Adrenal gland (tissue), 12 donors: ENCODE measurements around the gene PRSS56. TPM values are rescaled to one million over a fixed set of nuclear protein-coding genes. Genes with fewer than 3 reads are reported as not detected.

Experiments used
- DNase-seq, 7 donors: peaks; one replicate each; pipeline ENCODE4 v3.0.0-alpha.2; 2019 to 2020
- H3K27ac ChIP-seq, 5 donors: fragments of 200-600 bp; sonication (generic) in 4 of 5; 1 replicate in 3 of 5; 2 replicates in 2 of 5; pipeline versions ENCODE4 v1.5.1 to v1.8.0; 2016 to 2020; ENCODE audit warnings: mild to moderate bottlenecking in 1 of 5
- H3K27me3 ChIP-seq: fragments of 200-600 bp; 2 replicates; pipeline ENCODE4 v1.8.0; 2021
- H3K36me3 ChIP-seq, 2 donors: fragments of 200-600 bp; replicated peaks in 1 of 2; 1 replicate in 1 of 2; 2 replicates in 1 of 2; pipeline versions ENCODE4 v1.5.1 to v1.8.0; 2018 to 2022
- H3K4me1 ChIP-seq, 2 donors: fragments of 200-600 bp; replicated peaks in 1 of 2; 1 replicate in 1 of 2; 2 replicates in 1 of 2; pipeline versions ENCODE4 v1.5.1 to v1.8.0; 2018 to 2021
- H3K4me3 ChIP-seq, 4 donors: fragments of 200-600 bp; sonication (generic) in 3 of 4; one replicate each; pipeline ENCODE4 v1.5.1; 2016 to 2018
- H3K9me3 ChIP-seq, 3 donors: fragments of 200-600 bp; sonication (generic) in 1 of 3; replicated peaks in 1 of 3; 1 replicate in 2 of 3; 2 replicates in 1 of 3; pipeline versions ENCODE4 v1.5.1 to v1.8.0; 2016 to 2021
- CTCF ChIP-seq, 6 experiments: fragments of 450-650 bp in 4 of 6; fragments of 200-600 bp in 2 of 6; sonication (generic) in 1 of 6; IDR thresholded peaks; 1 replicate in 5 of 6; 2 replicates in 1 of 6; pipeline versions ENCODE4 v1.5.1 to v1.8.0; 2016 to 2021; ENCODE audit warnings: antibody characterized with exemption in 6 of 6, mild to moderate bottlenecking in 2 of 6, moderate library complexity in 1 of 6
- POLR2A ChIP-seq, 2 donors: fragments of 450-650 bp; IDR thresholded peaks; one replicate each; pipeline ENCODE4 v1.6.1; 2017; ENCODE audit warnings: antibody characterized with exemption in 2 of 2, mild to moderate bottlenecking in 2 of 2, moderate library complexity in 1 of 2
- WGBS, 4 donors: extraction: QIAGEN DNeasy Blood & Tissue Kit in 2 of 4; methylation state at CpG; one replicate each; pipeline versions ENCODE4 v1.1.5 to v1.1.7; 2013 to 2017; 5-methylcytosine and 5-hydroxymethylcytosine counted together
- intact Hi-C, 2 donors: fragments of 100-400 bp; cut with DNase I; formaldehyde crosslinking; loops; one replicate each; pipeline versions ENCODE4 v1.14.1 to v1.15.0; 2022 to 2023
- polyA plus RNA-seq, 3 donors: library from polyadenylated mRNA; stranded (reverse); fragments of 200-250 nt in 2 of 3; fragments of 350-450 nt in 1 of 3; fragmentation: Illumina TruSeq in 1 of 3; extraction: RNeasy Lipid Tissue Mini Kit (QIAGEN cat#74804) in 1 of 3; gene quantifications; one replicate each; pipeline ENCODE4 v1.2.3, GENCODE V29; 2013 to 2014
- total RNA-seq, 9 donors: library from RNA; depleted of rRNA in 4 of 9; stranded (reverse); fragments of >200 nt in 4 of 9; fragments of 120-200 nt in 1 of 9; fragmentation: NEBNext Ultra II Directional in 1 of 9; extraction: Animal tissue kit (Norgen Biotek cat#: 25700) in 1 of 9; gene quantifications; one replicate each; pipeline versions ENCODE4 v1.1.0 to v1.2.4, GENCODE V29; 2013 to 2023
- donor health status: healthy with polysubstance abuse.
- donor health status: Bipolar disorder and iron deficiency.
- donor health status: DM: yes; HTN: yes; CAD: no.
- donor health status: DM: no; HTN: no; CAD: no.
- donor health status: DM: no; HTN: no; CAD: no.
- donor health status: DM: yes; HTN: yes; CAD: no.

Gene PRSS56
- total and polyA plus RNA-seq, 12 donors: 0.06 to 0.28 (median 0.07) TPM; not detected in 9

- Histone ChIP-seq H3K4me3 (no peak overlapping the region), H3K4me1 (peaks cover 5 to 9% of the 10 kb centered on the region in 2 donors), H3K27me3 (no peaks in the 10 kb centered on the region), H3K27ac (no peak overlapping the region), H3K36me3 (no peaks in the 10 kb centered on the region), H3K9me3 (no peaks in the 10 kb centered on the region)
- intact Hi-C loops: no loop called here
- 38 to 78% (median 66%) methylated on average over 2 to 20 of the region's 20 CpGs for WGBS, 4 donors
- TF ChIP-seq CTCF (IDR thresholded peaks at IDR 0.05) (no peak), POLR2A (IDR thresholded peaks at IDR 0.05) (no peak)
- no peak for DNase-seq
Observed at GRCh38 chr2:232496501-232497270, 23.5 kb upstream of the PRSS56 start.

- H3K27me3 ChIP-seq: no peaks in the 10 kb centered on the region
- TF ChIP-seq CTCF (IDR thresholded peaks at IDR 0.05) (no peak), POLR2A (IDR thresholded peaks at IDR 0.05) (no peak)
- H3K9me3 ChIP-seq: no peaks in the 10 kb centered on the region
- H3K27ac ChIP-seq: no peak overlapping the region
- WGBS, 4 donors: 65 to 85% (median 77%) methylated on average over 13 of the region's 13 CpGs
- DNase-seq: no peak
- H3K4me1 ChIP-seq: peaks cover 12 to 16% of the 10 kb centered on the region in 2 donors
- no peak overlapping the region for H3K4me3 ChIP-seq
- intact Hi-C loops: no loop called here
- no peaks in the 10 kb centered on the region for H3K36me3 ChIP-seq
Observed at GRCh38 chr2:232497348-232497747, 22.8 kb upstream of the PRSS56 start.

GRCh38 chr2:232498452-232498851, 21.7 kb upstream of the PRSS56 start:
- intact Hi-C loops: no loop called here
- no peak for DNase-seq
- H3K36me3 ChIP-seq: no peaks in the 10 kb centered on the region
- peaks cover 16 to 25% of the 10 kb centered on the region in 2 donors for H3K4me1 ChIP-seq
- H3K4me3 ChIP-seq: no peak overlapping the region
- no peaks in the 10 kb centered on the region for H3K9me3 ChIP-seq
- 92 to 100% (median 94%) methylated on average over 3 of the region's 3 CpGs for WGBS, 4 donors
- TF ChIP-seq POLR2A (IDR thresholded peaks at IDR 0.05) (no peak), CTCF (IDR thresholded peaks at IDR 0.05) (no peak)
- H3K27ac ChIP-seq: no peak overlapping the region
- H3K27me3 ChIP-seq: no peaks in the 10 kb centered on the region

GRCh38 chr2:232501331-232501771, 18.8 kb upstream of the PRSS56 start:
- Histone ChIP-seq H3K4me3 (no peak overlapping the region), H3K4me1 (peaks cover 16 to 27% of the 10 kb centered on the region in 2 donors), H3K9me3 (no peaks in the 10 kb centered on the region), H3K36me3 (no peaks in the 10 kb centered on the region), H3K27me3 (no peaks in the 10 kb centered on the region), H3K27ac (peak overlapping the region; percentile 71 to 89 (median 79))
- 43 to 59% (median 51%) methylated on average over 9 of the region's 9 CpGs for WGBS, 4 donors
- DNase-seq: peak; percentile 44 to 73 (median 66)
- intact Hi-C loops: no loop called here
- no peak for TF ChIP-seq POLR2A (IDR thresholded peaks at IDR 0.05)
- TF ChIP-seq CTCF (IDR thresholded peaks at IDR 0.05): no peak
